H1 (cell line): ENCODE data around the gene MARK4. TPM values are rescaled to one million over a fixed set of nuclear protein-coding genes. Genes with fewer than 3 reads are reported as not detected.

Source experiments
- BCL11A ChIP-seq, 2 experiments: IDR thresholded peaks; one replicate each; pipeline ENCODE4 v1.6.1; 2011; ENCODE audit warnings: low read depth in 2 of 2, low read length in 2 of 2, mild to moderate bottlenecking in 2 of 2
- CHD7 ChIP-seq: fragments of 300-600 bp; sonication (generic); IDR thresholded peaks from 2 replicates; pipeline ENCODE4 v1.7.1; 2012; ENCODE audit warnings: low read length, moderate library complexity, mild to moderate bottlenecking, inconsistent platforms; ENCODE audit not compliant: insufficient replicate concordance
- FOSL1 ChIP-seq: IDR thresholded peaks from 2 replicates; pipeline ENCODE4 v1.6.1; 2011; ENCODE audit warnings: mild to moderate bottlenecking, low read depth, low read length, moderate library complexity; ENCODE audit not compliant: insufficient read depth
- SIX5 ChIP-seq: IDR thresholded peaks from 2 replicates; pipeline ENCODE4 v1.6.1; 2011; ENCODE audit warnings: mild to moderate bottlenecking, low read depth, low read length
- TAF1 ChIP-seq: IDR thresholded peaks from 2 replicates; pipeline ENCODE4 v1.6.1; 2011; ENCODE audit warnings: mild to moderate bottlenecking, low read depth, low read length
- TCF12 ChIP-seq: IDR thresholded peaks from 2 replicates; pipeline ENCODE4 v1.6.1; 2011; ENCODE audit warnings: low read depth, mild to moderate bottlenecking, low read length
- polyA plus RNA-seq, 7 experiments: library from polyadenylated mRNA; depleted of rRNA in 3 of 7; stranded (reverse) in 5 of 7; unstranded in 2 of 7; fragments of >200 nt in 5 of 7; fragments of 200-250 nt in 2 of 7; gene quantifications; 1 replicate in 5 of 7; 2 replicates in 1 of 7; 4 replicates in 1 of 7; pipeline versions ENCODE4 v1.2.1 to v1.2.3, GENCODE V29; 2011 to 2013; ENCODE audit warnings: missing spikeins in 2 of 7, mixed read lengths in 2 of 7
- total RNA-seq: library from RNA; stranded (reverse); fragmentation: NEBNext Ultra II Directional; extraction: Animal tissue kit (Norgen Biotek cat#: 25700); gene quantifications from 2 replicates; pipeline ENCODE4 v1.2.1, GENCODE V29; 2021

Gene MARK4
- total and polyA plus RNA-seq, 2 of the 8 experiments (the other 6 are each of a cell fraction or from before 2014, with no cell fraction given), result 12.3 to 49.8 TPM

DNA sequence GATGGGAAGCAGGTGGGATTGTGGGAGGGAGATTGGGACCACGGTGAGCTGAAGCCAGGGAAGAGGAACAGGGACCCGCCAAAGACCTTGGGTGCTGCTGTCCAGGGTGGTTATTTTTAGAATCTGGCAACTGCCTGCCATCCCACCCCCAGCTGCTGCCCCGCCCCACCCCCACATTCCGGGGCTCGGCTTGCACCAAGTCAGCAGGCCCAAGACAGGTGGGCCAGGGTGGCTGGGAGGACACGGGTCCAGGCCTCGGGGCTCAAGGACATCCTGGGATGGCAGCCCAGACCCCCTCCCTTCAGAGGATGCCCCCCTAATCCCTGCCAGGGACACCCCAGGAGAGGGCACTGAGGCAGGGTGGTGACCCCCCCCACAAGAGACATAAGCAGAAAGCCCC lies 70.8 kb downstream of the MARK4 start (continued):
- TF ChIP-seq CHD7 (no peak), TCF12 (no peak), TAF1 (no peak), BCL11A (IDR thresholded peaks at IDR 0.05; ENCODE audit: low read depth in 2 of 2, low read length in 2 of 2) (no peak), FOSL1 (no peak), SIX5 (no peak)
